ENCODE data around the gene SLC30A9. TPM values are rescaled to one million over a fixed set of nuclear protein-coding genes. Genes with fewer than 3 reads are reported as not detected.

Gene SLC30A9
- total and polyA plus RNA-seq, 2 donors (not counting 3 experiments of a cell fraction or from before 2014, with no cell fraction given) = 24.5 to 40.6 TPM

GRCh38 chr4:42088386-42088785, 98.1 kb downstream of the SLC30A9 start:
- H3K79me2 ChIP-seq (ENCODE audit: control insufficient read depth, insufficient read depth, low read length) = no peaks in the 10 kb centered on the region
- no peak overlapping the region for H3K4me2 ChIP-seq (ENCODE audit: insufficient read depth, low read length)
- ChIA-PET POLR2A (no interaction called here), CTCF (no interaction called here)
- H3K9ac ChIP-seq (replicated peaks; ENCODE audit: extremely low read depth, insufficient read depth, low read length) = no peak overlapping the region
- dilution Hi-C loops (cut with MboI; ENCODE audit: extremely low pct_ligation_motif_present, low sequenced_read_pairs) = no loop called here
- no peak overlapping the region for H2AFZ ChIP-seq (ENCODE audit: low read depth, low read length)
- H3K9me3 ChIP-seq (replicated peaks; ENCODE audit: control insufficient read depth, insufficient read depth, low read length) = no peaks in the 10 kb centered on the region
- BruUV-seq (replicated peaks) = no TSS peak
- FAIRE-seq = no peak
- no peak overlapping the region for H3K4me3 ChIP-seq (replicated peaks in 1 of 3; ENCODE audit: insufficient read depth in 1 of 3, low read depth in 1 of 3, low read length in 3 of 3)
- no peak for TF ChIP-seq POLR2A (IDR thresholded peaks at IDR 0.05; ENCODE audit: low read depth, low read length)
- no peak for TF ChIP-seq MYC (IDR thresholded peaks at IDR 0.05; ENCODE audit: low read depth, low read length)
- TF ChIP-seq GATA2 (IDR thresholded peaks at IDR 0.05; ENCODE audit: insufficient read depth, insufficient read length, low read depth, low read length) = no peak
- TF ChIP-seq POLR2AphosphoS5 (IDR thresholded peaks at IDR 0.05; ENCODE audit: insufficient read depth, low read depth, low read length) = no peak
- TF ChIP-seq CTCF (IDR thresholded peaks at IDR 0.05; ENCODE audit: extremely low read depth in 1 of 2, insufficient read depth in 1 of 2, low read depth in 1 of 2, low read length in 2 of 2) = no peak
- TF ChIP-seq FOS (IDR thresholded peaks at IDR 0.05; ENCODE audit: borderline replicate concordance, insufficient read depth, low read length) = no peak
- TF ChIP-seq EZH2 (IDR thresholded peaks at IDR 0.05; ENCODE audit: borderline replicate concordance, low read depth, low read length, severe bottlenecking) = no peak
- TF ChIP-seq JUN (IDR thresholded peaks at IDR 0.05; ENCODE audit: borderline replicate concordance, insufficient read depth, insufficient read length, low read depth) = no peak
- TF ChIP-seq, protein P1, sequence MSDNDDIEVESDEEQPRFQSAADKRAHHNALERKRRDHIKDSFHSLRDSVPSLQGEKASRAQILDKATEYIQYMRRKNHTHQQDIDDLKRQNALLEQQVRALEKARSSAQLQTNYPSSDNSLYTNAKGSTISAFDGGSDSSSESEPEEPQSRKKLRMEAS (IDR thresholded peaks at IDR 0.05; ENCODE audit: insufficient read depth, insufficient read length) = no peak
- intact Hi-C loops (cut with micrococcal nuclease) = no loop called here
- DNase-seq (ENCODE audit: low read depth, low spot score) = no peak
- no peaks in the 10 kb centered on the region for H3K27me3 ChIP-seq (ENCODE audit: control insufficient read depth in 2 of 2, insufficient read depth in 2 of 2, low read length in 2 of 2)
- peaks cover 0 to 2% of the 10 kb centered on the region in 2 experiments for H3K36me3 ChIP-seq (ENCODE audit: control insufficient read depth in 2 of 2, extremely low read depth in 1 of 2, insufficient read depth in 2 of 2, low read length in 2 of 2)
- no peaks in the 10 kb centered on the region for H3K4me1 ChIP-seq (ENCODE audit: control insufficient read depth, extremely low read depth, insufficient read depth, low read length)
- H4K20me1 ChIP-seq (replicated peaks; ENCODE audit: control insufficient read depth, extremely low read depth, insufficient read depth, low read length) = no peaks in the 10 kb centered on the region
- no peaks in the 10 kb centered on the region for H3K9me1 ChIP-seq (replicated peaks; ENCODE audit: control insufficient read depth, extremely low read depth, insufficient read depth, low read length)
- H3K27ac ChIP-seq (ENCODE audit: insufficient read depth, low read depth, low read length) = no peak overlapping the region

All from endothelial cell of umbilical vein (primary cell).